SK-N-SH treated with all-trans-retinoic acid at 6 μM for 48 hours (cell line): ENCODE data around the gene DLG2.

ENCODE experiments used
- ATAC-seq: fragments of 200-7000 bp; cut with Tn5 transposase; 3 replicates; pipeline ENCODE4 v1.9.1; 2020; ENCODE audit warnings: mild to moderate bottlenecking, moderate library complexity
- ARNTL ChIP-seq: fragments of 450-650 bp; formaldehyde crosslinking; IDR thresholded peaks from 2 replicates; pipeline ENCODE4 v1.5.0; 2020; ENCODE audit warnings: low read depth, mild to moderate bottlenecking, moderate library complexity, borderline replicate concordance
- BACH2 ChIP-seq: fragments of 250-450 bp; sonication (Bioruptor Pico); IDR thresholded peaks from 2 replicates; pipeline ENCODE4 v1.9.0; 2021; ENCODE audit warnings: mild to moderate bottlenecking, borderline replicate concordance
- CREB5 ChIP-seq: fragments of 250-450 bp; sonication (Bioruptor Pico); IDR thresholded peaks from 2 replicates; pipeline ENCODE4 v1.5.1; 2020; ENCODE audit warnings: low read depth, mild to moderate bottlenecking, moderate library complexity
- CSDC2 ChIP-seq: fragments of 250-450 bp; sonication (Bioruptor Pico); IDR thresholded peaks from 2 replicates; pipeline ENCODE4 v1.5.0; 2020; ENCODE audit warnings: mild to moderate bottlenecking, moderate library complexity
- CSRNP3 ChIP-seq: fragments of 250-450 bp; sonication (Bioruptor Pico); IDR thresholded peaks from 2 replicates; pipeline ENCODE4 v1.5.1; 2021; ENCODE audit warnings: mild to moderate bottlenecking, moderate library complexity
- ESRRG ChIP-seq: fragments of 250-450 bp; sonication (Bioruptor Pico); IDR thresholded peaks from 2 replicates; pipeline ENCODE4 v1.6.1; 2021; ENCODE audit warnings: mild to moderate bottlenecking
- GLIS3 ChIP-seq: fragments of 250-450 bp; sonication (Bioruptor Pico); IDR thresholded peaks from 2 replicates; pipeline ENCODE4 v1.5.0; 2020; ENCODE audit warnings: mild to moderate bottlenecking, moderate library complexity
- ISL1 ChIP-seq: fragments of 250-450 bp; sonication (Bioruptor Pico); IDR thresholded peaks from 2 replicates; pipeline ENCODE4 v2.1.2; 2022; ENCODE audit warnings: mild to moderate bottlenecking, moderate library complexity
- OSR1 ChIP-seq: fragments of 250-450 bp; sonication (Bioruptor Pico); IDR thresholded peaks from 2 replicates; pipeline ENCODE4 v1.8.0; 2022; ENCODE audit warnings: moderate library complexity, mild to moderate bottlenecking, inconsistent platforms
- PATZ1 ChIP-seq: fragments of 250-450 bp; sonication (Bioruptor Pico); IDR thresholded peaks from 2 replicates; pipeline ENCODE4 v1.8.0; 2020; ENCODE audit warnings: mild to moderate bottlenecking, moderate library complexity, borderline replicate concordance
- POU6F1 ChIP-seq: fragments of 250-450 bp; sonication (Bioruptor Pico); IDR thresholded peaks from 2 replicates; pipeline ENCODE4 v1.8.0; 2021; ENCODE audit warnings: low read depth, mild to moderate bottlenecking, moderate library complexity, borderline replicate concordance
- PPARA ChIP-seq: fragments of 250-450 bp; sonication (Bioruptor Pico); IDR thresholded peaks from 2 replicates; pipeline ENCODE4 v1.5.0; 2020; ENCODE audit warnings: mild to moderate bottlenecking, borderline replicate concordance
- RARB ChIP-seq: fragments of 250-450 bp; sonication (Bioruptor Pico); IDR thresholded peaks from 2 replicates; pipeline ENCODE4 v1.8.0; 2021; ENCODE audit warnings: mild to moderate bottlenecking, moderate library complexity
- SNAI2 ChIP-seq: fragments of 250-450 bp; sonication (Bioruptor Pico); IDR thresholded peaks from 2 replicates; pipeline ENCODE4 v1.5.0; 2020; ENCODE audit warnings: mild to moderate bottlenecking, moderate library complexity
- TCF4 ChIP-seq: fragments of 250-450 bp; sonication (Bioruptor Pico); IDR thresholded peaks from 2 replicates; pipeline ENCODE4 v1.8.0; 2021; ENCODE audit warnings: mild to moderate bottlenecking, moderate library complexity, borderline replicate concordance
- TOX ChIP-seq: fragments of 250-450 bp; sonication (Bioruptor Pico); IDR thresholded peaks from 2 replicates; pipeline ENCODE4 v1.8.0; 2021; ENCODE audit warnings: mild to moderate bottlenecking, moderate library complexity, borderline replicate concordance
- ZC3H10 ChIP-seq: fragments of 250-450 bp; sonication (Bioruptor Pico); IDR thresholded peaks from 2 replicates; pipeline ENCODE4 v1.5.1; 2021; ENCODE audit warnings: mild to moderate bottlenecking, moderate library complexity
- ZNF565 ChIP-seq: fragments of 450-650 bp; formaldehyde crosslinking; conservative IDR thresholded peaks from 2 replicates; pipeline ENCODE4 v1.5.0; 2020; ENCODE audit warnings: low read depth, mild to moderate bottlenecking, moderate library complexity
- ZNF70 ChIP-seq: fragments of 450-650 bp; formaldehyde crosslinking; IDR thresholded peaks from 2 replicates; pipeline ENCODE4 v1.5.0; 2020; ENCODE audit warnings: mild to moderate bottlenecking, moderate library complexity
- ZNF8 ChIP-seq: fragments of 450-650 bp; formaldehyde crosslinking; IDR thresholded peaks from 2 replicates; pipeline ENCODE4 v1.5.0; 2020; ENCODE audit warnings: mild to moderate bottlenecking, moderate library complexity

DLG2 gene

DNA sequence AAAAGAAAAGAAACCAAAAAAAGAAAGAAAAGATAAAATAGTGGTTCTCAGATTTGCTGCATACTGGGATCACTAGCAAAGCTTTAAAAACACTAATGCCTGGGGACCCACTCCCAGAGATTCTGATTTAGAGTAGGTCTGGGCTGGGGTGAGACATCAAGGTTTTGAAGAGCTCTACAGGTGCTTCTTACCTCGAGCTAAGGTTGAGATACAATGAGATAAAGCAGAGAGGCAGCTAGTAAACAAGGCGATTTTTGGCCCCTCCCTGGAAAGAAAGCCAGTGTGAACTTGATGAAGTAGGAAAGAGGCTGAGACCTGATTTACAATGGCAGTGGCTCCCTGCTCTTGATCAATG lies 2013.4 kb downstream of the DLG2 start (continued):
- TF ChIP-seq POU6F1 (CRISPR knock-in tag): no peak
- TF ChIP-seq RARB (CRISPR knock-in tag): no peak
- TF ChIP-seq ZNF8 (CRISPR knock-in tag): no peak
- TF ChIP-seq, all 23 proteins: peak for 0

GRCh38 chr11:83612891-83613766 lies 2014.0 kb downstream of the DLG2 start:
- TF ChIP-seq RARB (CRISPR knock-in tag) (no peak), BACH2 (CRISPR knock-in tag) (no peak), GLIS3 (CRISPR knock-in tag) (no peak), OSR1 (CRISPR knock-in tag) (no peak), ARNTL (CRISPR knock-in tag) (no peak), ZC3H10 (CRISPR knock-in tag) (no peak)
- ATAC-seq: no peak; the same call in 2 of the 3 replicates

DNA sequence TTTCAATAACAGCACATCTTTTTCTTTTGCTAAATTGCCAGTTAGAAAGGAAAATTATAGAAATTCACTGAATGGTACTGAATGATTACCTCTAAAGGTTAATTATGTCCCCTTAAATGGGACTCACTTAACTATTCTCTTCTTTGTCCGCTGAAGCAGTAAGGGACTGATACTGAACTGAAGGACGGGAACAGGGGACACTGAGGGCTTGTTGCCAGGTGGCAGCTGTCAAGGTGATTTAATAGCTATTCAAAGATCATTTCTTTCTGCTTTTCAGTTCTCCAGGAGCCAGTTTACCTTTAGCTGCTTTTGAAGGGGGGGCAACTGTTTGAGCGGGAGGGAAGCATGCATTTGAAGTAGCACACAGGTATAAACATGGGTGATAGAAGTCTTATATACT lies 2015.5 kb downstream of the DLG2 start:
- no peak for ATAC-seq
- TF ChIP-seq POU6F1 (CRISPR knock-in tag): no peak
- TF ChIP-seq SNAI2: no peak
- TF ChIP-seq TOX (CRISPR knock-in tag): no peak
- TF ChIP-seq CSRNP3 (CRISPR knock-in tag): no peak
- no peak for TF ChIP-seq PATZ1
- TF ChIP-seq TCF4 (CRISPR knock-in tag): no peak
- no peak for TF ChIP-seq OSR1 (CRISPR knock-in tag)
- TF ChIP-seq ESRRG (CRISPR knock-in tag): no peak
- TF ChIP-seq ZNF8 (CRISPR knock-in tag): no peak
- TF ChIP-seq BACH2 (CRISPR knock-in tag): no peak
- TF ChIP-seq ISL1 (CRISPR knock-in tag): no peak
- no peak for TF ChIP-seq CSDC2
- no peak for TF ChIP-seq PPARA (CRISPR knock-in tag)

DNA sequence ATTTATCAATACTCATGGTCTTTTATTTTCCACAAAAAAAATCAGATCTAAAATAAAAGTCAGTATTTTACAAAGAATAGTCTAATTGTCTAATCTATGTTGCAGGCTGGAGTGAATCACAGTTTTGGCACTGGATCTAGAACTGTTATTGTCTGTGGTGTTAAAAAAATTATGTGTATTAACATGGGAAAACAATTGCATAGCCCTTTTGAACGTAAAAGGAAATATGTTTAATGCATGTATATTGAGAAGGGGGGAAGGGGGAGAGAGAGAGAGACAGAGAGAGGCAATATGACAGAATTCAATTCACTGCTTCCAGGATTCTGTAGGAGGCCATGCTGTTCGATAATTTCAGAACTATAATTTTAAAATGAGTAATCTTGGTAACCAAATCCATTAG lies 2016.1 kb downstream of the DLG2 start:
- no peak for ATAC-seq
- TF ChIP-seq ZC3H10 (CRISPR knock-in tag): no peak
- no peak for TF ChIP-seq CSDC2
- TF ChIP-seq ESRRG (CRISPR knock-in tag): no peak
- no peak for TF ChIP-seq ZNF565 (CRISPR knock-in tag)
- TF ChIP-seq GLIS3 (CRISPR knock-in tag): no peak
- TF ChIP-seq BACH2 (CRISPR knock-in tag): no peak
- no peak for TF ChIP-seq POU6F1 (CRISPR knock-in tag)
- no peak for TF ChIP-seq OSR1 (CRISPR knock-in tag)
- no peak for TF ChIP-seq PPARA (CRISPR knock-in tag)
- TF ChIP-seq CSRNP3 (CRISPR knock-in tag): no peak
- no peak for TF ChIP-seq TOX (CRISPR knock-in tag)
- TF ChIP-seq TCF4 (CRISPR knock-in tag): no peak
- TF ChIP-seq CREB5 (CRISPR knock-in tag): no peak
- no peak for TF ChIP-seq ISL1 (CRISPR knock-in tag)
- TF ChIP-seq PATZ1: no peak
- TF ChIP-seq ZNF70 (CRISPR knock-in tag): no peak
- TF ChIP-seq SNAI2: no peak
